A673 (cell line): Measurements from ENCODE around the gene MSI2.

ENCODE experiments used
- CTCF ChIP-seq: fragments of 300-800, 200-600 bp; sonication (generic); conservative IDR thresholded peaks from 2 replicates; pipeline ENCODE4 v1.5.1; 2017; ENCODE audit warnings: low read depth, mild to moderate bottlenecking, antibody characterized with exemption, low read length, moderate library complexity, mixed read lengths
- EZH2 ChIP-seq: fragments of 200-600 bp; sonication (generic); IDR thresholded peaks from 2 replicates; pipeline ENCODE4 v1.6.1; 2017; ENCODE audit warnings: borderline replicate concordance, low read depth, mild to moderate bottlenecking, mixed read lengths, antibody characterized with exemption, low read length; ENCODE audit not compliant: poor library complexity, severe bottlenecking

GRCh38 chr17:57562184-57562698 is 305.9 kb downstream of the MSI2 start:
- no peak for TF ChIP-seq CTCF
- no peak for TF ChIP-seq EZH2
